ENCODE results near the gene CBFA2T2.
"Not testable (repeated sequence)": the region's sequence is repeated elsewhere in the genome, so short reads cannot be mapped to it uniquely, and the experiment has no call there.

Gene CBFA2T2

DNA sequence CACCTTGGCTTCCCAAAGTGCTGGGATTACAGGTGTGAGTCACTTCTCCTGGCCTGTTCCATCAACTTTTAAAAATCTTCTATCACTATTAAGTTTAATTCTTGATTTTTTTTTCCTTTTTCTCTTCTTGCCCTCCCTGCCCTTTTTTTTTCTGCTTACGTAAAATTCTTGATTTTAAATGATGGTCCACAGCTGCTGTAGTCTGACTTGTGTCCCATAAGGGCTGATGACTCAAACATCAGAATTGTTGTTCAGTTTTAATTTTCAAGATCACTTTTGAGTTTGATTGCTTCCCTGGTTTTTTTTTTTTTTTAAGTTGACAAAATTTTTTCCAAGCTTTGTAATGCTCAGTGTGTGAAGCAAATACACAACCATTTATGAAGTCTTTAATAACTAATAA lies 61.9 kb downstream of the CBFA2T2 start:
- DNase-seq (ENCODE audit: low read depth), result no peak

GRCh38 chr20:33552519-33552918 lies 62.6 kb downstream of the CBFA2T2 start:
- no peak for DNase-seq (ENCODE audit: low read depth)

- no peak for DNase-seq (ENCODE audit: low read depth)
Measured at GRCh38 chr20:33553516-33553915, 63.6 kb downstream of the CBFA2T2 start.

- DNase-seq (ENCODE audit: low read depth), result no peak
Measured at GRCh38 chr20:33554914-33555420, 65.1 kb downstream of the CBFA2T2 start.

- no peak for DNase-seq (ENCODE audit: low read depth)
Measured at GRCh38 chr20:33555755-33556154, 65.9 kb downstream of the CBFA2T2 start.

DNA sequence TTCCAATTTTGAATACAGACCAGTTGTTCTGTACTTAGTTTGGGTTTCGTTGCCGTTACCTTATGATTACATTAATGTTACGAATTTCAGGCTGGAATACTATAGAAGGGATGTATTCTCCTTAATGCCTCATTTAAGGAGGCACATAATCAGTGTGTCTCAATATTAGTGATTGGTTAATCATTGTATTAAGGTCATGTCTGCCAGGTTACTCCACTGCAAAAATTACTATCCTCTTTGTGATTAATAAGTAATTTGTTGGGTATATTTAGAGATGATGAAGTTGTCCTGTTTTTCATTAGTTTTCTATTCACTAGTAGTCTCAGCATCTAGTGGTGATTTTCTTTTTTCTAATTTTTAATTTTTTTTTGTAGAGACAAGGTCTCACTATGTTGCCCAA lies 66.3 kb downstream of the CBFA2T2 start:
- DNase-seq (ENCODE audit: low read depth), result no peak

DNA sequence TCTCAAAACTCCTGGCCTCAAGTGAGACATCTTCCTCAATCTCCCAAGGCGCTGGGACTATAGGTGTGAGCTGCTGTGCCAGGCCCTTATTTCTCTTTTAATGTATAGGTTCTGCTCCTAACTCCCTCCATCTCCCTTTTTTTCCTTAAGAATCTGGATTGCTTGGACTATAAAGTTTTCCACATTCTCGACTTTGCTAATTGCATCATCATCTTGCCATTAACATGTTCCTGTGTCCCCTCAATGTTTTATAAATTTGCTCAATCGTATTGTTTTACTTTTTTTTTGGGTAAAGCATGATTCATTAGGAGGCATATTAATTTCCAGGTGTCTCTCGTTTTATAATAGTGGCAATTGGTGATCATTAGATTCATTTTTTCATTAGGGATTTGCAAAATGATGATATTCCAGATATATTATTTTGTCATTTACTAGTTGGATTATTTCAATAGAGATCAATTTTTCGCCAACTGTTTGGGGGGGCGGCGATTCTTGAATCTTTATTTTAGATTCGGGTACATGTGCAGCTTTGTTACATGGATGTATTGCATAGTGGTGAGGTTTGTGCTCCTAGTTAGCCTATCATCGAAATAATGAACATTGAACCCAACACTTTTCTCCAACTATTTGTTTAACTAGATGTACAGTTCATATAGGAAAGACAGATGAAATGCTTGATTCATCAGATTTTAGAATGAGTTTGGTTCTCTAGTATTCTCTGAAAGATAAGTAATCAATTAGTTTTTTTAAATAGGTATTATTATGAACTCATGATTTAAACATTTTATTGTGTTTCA lies 68.7 kb downstream of the CBFA2T2 start:
- no peak for DNase-seq (ENCODE audit: low read depth)

DNA sequence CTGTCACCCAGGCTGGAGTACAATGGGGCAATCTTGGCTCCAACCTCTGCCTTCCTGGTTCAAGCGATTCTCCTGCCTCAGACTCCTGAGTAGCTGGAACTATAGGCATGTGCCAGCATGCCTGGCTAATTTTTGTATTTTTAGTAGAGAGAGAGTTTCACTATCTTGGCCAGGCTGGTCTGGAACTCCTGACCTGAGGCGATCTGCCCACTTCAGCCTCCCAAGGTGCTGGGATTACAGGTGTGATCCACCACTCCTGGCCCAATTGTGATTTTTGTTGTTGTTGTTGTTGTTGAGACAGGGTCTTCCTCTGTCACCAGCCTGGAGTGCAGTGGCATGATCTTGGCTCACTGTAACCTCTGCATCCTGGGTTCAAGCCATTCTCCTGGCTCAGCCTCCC lies 69.3 kb downstream of the CBFA2T2 start:
- no peak for DNase-seq (ENCODE audit: low read depth)

- DNase-seq (ENCODE audit: low read depth), result no peak
Measured at GRCh38 chr20:33560026-33560425, 70.1 kb downstream of the CBFA2T2 start.

GRCh38 chr20:33561053-33561452 lies 71.2 kb downstream of the CBFA2T2 start:
- not testable (repeated sequence) for DNase-seq (ENCODE audit: low read depth)

- DNase-seq (ENCODE audit: low read depth), result no peak
Measured at GRCh38 chr20:33561692-33562601, 72.1 kb downstream of the CBFA2T2 start.

DNA sequence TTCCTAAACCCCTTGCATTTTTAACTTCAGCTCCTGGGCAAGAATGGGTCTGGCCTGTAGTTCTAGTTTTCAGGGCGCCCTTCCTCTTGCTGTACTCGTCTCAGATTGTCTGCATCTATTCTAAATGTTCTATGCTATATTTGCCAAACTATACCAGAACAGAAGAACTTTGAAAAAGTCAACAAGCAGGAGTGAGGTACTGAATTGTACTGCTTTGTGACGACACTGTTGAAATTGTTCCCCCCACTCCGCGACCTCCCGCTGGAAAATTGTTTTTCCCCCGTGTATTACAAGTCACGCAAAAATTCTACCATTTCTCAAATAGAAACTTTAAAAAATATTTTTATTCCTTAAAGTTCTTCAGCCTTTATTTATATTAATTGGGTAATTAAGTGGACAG lies 73.9 kb downstream of the CBFA2T2 start:
- no peak for DNase-seq (ENCODE audit: low read depth)

- DNase-seq (ENCODE audit: low read depth), result no peak
Measured at GRCh38 chr20:33566781-33567603, 77.1 kb downstream of the CBFA2T2 start.

DNA sequence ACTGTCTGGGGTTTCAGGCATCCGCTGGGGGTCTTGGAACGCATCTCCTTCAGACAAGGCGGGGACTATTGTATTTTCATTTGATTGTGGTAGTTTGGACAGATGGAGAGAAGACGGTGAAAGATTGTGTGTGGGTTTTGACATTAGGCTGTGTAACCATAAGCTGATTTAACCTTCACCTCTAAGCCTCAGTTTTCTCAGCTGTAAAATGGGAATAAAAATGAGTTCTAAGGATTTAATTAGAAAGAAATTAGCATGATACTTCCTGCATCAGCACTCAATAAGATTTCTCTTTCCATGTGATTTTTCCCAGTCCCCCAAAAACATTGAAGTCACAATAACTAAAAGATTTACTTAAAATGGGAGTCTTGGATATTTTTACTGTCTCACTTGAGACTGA lies 78.1 kb downstream of the CBFA2T2 start:
- DNase-seq (ENCODE audit: low read depth), result no peak

DNA sequence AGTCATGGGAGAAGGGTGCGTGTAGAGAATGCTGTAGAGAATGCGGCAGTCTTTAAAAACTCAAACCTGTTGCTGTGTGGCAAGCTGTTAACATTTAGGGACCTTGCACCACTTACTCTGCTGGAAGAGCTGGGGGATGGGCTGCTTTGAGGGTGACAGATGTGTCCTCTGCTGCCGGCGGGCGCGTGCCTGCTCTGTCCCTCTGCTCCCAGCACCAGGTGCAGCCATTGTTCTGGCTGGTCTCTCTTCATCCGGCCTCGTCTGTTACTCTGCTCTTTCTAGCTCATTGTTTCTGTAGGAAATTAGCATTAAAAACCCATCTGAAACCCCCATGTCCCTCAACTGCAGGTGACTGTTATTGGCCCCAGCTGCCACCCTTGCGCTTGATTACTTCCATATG lies 78.5 kb downstream of the CBFA2T2 start:
- DNase-seq (ENCODE audit: low read depth), result no peak

DNA sequence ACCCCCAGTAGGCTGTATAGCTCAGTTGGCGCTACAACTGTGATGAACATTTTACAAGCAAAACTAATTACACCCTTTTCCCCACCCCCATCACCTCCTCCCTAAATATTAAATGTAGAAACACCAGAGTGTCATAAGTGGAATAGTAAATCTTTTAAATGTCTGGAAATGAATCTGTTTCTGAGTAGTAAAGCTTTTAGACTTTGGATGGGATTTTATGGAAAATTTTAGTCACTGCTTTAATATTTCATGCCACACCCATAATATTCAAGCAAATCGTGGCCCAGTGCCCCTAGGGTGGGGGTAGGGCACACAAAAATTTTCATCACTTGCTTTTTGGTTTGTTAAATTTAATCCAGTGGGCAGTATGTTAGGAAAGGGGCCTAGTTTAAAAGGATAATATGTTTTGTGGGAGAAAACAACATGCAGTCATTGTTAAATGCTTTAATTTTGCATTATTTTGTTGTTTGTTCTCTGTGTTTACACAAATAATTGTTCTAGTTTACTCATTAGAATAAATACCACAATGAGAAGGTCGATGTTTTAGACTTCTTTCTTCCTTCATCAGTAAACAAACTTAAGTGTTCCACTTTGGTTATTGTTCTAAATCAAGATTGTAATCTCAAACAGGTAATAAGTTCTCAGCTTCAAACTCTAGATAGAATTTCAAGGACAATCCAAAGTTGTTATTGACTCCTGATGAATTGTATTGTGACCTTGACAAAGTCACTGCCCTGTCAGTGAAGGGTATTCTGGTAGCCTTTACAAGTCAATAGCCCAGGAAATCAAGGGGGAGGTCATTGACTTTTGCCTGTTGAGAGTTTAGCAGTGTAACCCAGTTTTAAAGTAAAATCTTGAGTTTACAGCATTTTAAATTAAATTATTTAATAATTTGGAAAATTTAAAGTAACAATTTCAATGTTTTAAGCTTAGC lies 79.2 kb downstream of the CBFA2T2 start:
- no peak for DNase-seq (ENCODE audit: low read depth)

GRCh38 chr20:33569802-33570391 lies 80.0 kb downstream of the CBFA2T2 start:
- DNase-seq (ENCODE audit: low read depth), result no peak

DNA sequence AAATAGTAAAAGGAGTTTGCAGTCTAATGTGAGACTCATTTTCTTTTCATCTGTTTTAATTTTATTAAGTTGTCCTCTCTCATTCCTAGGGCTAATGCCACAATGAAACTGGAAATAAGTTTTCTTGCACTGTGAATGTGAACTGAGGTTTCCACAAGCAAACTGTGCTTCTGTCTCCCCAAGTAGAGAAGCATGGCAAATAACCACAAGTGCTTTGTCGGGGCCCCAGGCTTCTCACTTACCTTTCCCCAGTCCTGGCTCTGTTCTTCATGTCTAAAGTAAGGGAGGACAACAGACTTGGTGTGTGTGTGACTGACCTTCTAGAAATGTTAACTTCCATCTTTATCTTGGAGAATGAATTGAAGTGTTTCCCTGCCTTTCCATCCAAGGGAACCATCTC lies 80.8 kb downstream of the CBFA2T2 start:
- DNase-seq (ENCODE audit: low read depth), result no peak

DNA sequence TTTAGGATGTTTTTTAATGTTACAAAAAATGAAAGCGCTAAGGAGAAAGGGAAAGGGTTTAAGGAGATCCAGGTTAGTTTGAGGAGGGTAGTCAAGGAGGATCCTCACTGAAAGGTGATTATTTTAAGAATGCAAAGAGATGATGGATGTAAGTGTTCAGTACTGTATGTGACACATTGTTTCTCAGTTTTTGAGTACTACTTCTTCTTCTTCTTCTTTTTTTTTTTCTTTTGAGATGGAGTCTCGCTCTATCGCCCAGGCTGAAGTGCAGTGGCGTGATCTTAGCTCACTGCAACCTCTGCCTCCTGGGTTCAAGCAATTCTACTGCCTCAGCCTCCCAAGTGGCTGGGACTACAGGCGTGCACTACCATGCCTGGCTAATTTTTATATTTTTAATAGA lies 83.4 kb downstream of the CBFA2T2 start:
- DNase-seq (ENCODE audit: low read depth), result not testable (repeated sequence)

- DNase-seq (ENCODE audit: low read depth), result no peak
Measured at GRCh38 chr20:33575282-33575681, 85.4 kb downstream of the CBFA2T2 start.
